Measurements from ENCODE around the gene RNU1-3.
"Not testable (repeated sequence)": the region's sequence is repeated elsewhere in the genome, so short reads cannot be mapped to it uniquely, and the experiment has no call there.

RNU1-3 gene

GRCh38 chr1:16639091-16640031 is 27.4 kb downstream of the RNU1-3 start:
- peak; percentile 73 for DNase-seq
- H3K27ac ChIP-seq; H3K27me3 ChIP-seq (ENCODE audit: insufficient read depth, low read depth, severe bottlenecking); H3K9me3 ChIP-seq (ENCODE audit: severe bottlenecking); H3K36me3 ChIP-seq; H3K4me3 ChIP-seq (ENCODE audit: low read depth, low read length): not testable (repeated sequence)
- peak; percentile 6; the same call in 1 of the 2 replicates for TF ChIP-seq CTCF (IDR thresholded peaks at IDR 0.05; ENCODE audit: low read depth, low read length)

GRCh38 chr1:16637941-16638778 is 28.6 kb downstream of the RNU1-3 start:
- not testable (repeated sequence) for H3K4me3 ChIP-seq (ENCODE audit: low read depth, low read length); H3K27me3 ChIP-seq (ENCODE audit: insufficient read depth, low read depth, severe bottlenecking); H3K9me3 ChIP-seq (ENCODE audit: severe bottlenecking); H3K27ac ChIP-seq
- peak; percentile 32 for DNase-seq
- peaks cover 15% of the 10 kb centered on the region for H3K36me3 ChIP-seq

- Histone ChIP-seq H3K36me3 (peaks cover 27% of the 10 kb centered on the region), H3K27ac (0 out of 2 replicates have a peak overlapping the region, but pooled peaks have one; percentile 7)
- DNase-seq = peak; percentile 24
- not testable (repeated sequence) for H3K27me3 ChIP-seq (ENCODE audit: insufficient read depth, low read depth, severe bottlenecking); H3K9me3 ChIP-seq (ENCODE audit: severe bottlenecking); H3K4me3 ChIP-seq (ENCODE audit: low read depth, low read length)
Measured at GRCh38 chr1:16636551-16637195, 30.1 kb downstream of the RNU1-3 start.

- not testable (repeated sequence) for H3K9me3 ChIP-seq (ENCODE audit: severe bottlenecking); H3K27me3 ChIP-seq (ENCODE audit: insufficient read depth, low read depth, severe bottlenecking); H3K27ac ChIP-seq; H3K4me3 ChIP-seq (ENCODE audit: low read depth, low read length)
- DNase-seq = peak; percentile 8
- H3K36me3 ChIP-seq = peaks cover 29% of the 10 kb centered on the region
Measured at GRCh38 chr1:16635959-16636358, 30.8 kb downstream of the RNU1-3 start.

GRCh38 chr1:16633540-16634282 is 33.0 kb downstream of the RNU1-3 start:
- H3K36me3 ChIP-seq = peaks cover 45% of the 10 kb centered on the region
- DNase-seq = not testable (repeated sequence)

GRCh38 chr1:16632044-16632850 is 34.5 kb downstream of the RNU1-3 start:
- H3K9me3 ChIP-seq (ENCODE audit: severe bottlenecking); H3K27ac ChIP-seq; H3K4me3 ChIP-seq (ENCODE audit: low read depth, low read length); H3K27me3 ChIP-seq (ENCODE audit: insufficient read depth, low read depth, severe bottlenecking): not testable (repeated sequence)
- H3K36me3 ChIP-seq = peaks cover 54% of the 10 kb centered on the region
- peak; percentile 10 for DNase-seq

More at GRCh38 chr1:16633540-16634282, 33.0 kb downstream of the RNU1-3 start:
- 0 out of 2 replicates have a peak overlapping the region, but pooled peaks have one; percentile 19 for H3K27ac ChIP-seq
- H3K4me3 ChIP-seq (ENCODE audit: low read depth, low read length); H3K27me3 ChIP-seq (ENCODE audit: insufficient read depth, low read depth, severe bottlenecking); H3K9me3 ChIP-seq (ENCODE audit: severe bottlenecking): not testable (repeated sequence)

GRCh38 chr1:16631248-16632043 is 35.3 kb downstream of the RNU1-3 start:
- no peaks in the 10 kb centered on the region for H3K27me3 ChIP-seq (ENCODE audit: insufficient read depth, low read depth, severe bottlenecking)
- H3K36me3 ChIP-seq = peaks cover 54% of the 10 kb centered on the region
- TF ChIP-seq CTCF (IDR thresholded peaks at IDR 0.05; ENCODE audit: low read depth, low read length) = no peak
- H3K9me3 ChIP-seq (ENCODE audit: severe bottlenecking) = no peaks in the 10 kb centered on the region
- no peak overlapping the region for H3K4me3 ChIP-seq (ENCODE audit: low read depth, low read length)
- peak; percentile 16 for DNase-seq
- H3K27ac ChIP-seq = no peak overlapping the region
